PC-9 (cell line): Measurements from ENCODE around the gene SHANK2.

Experiments
- EZH2 ChIP-seq: fragments of 200-600 bp; sonication (generic); IDR thresholded peaks from 2 replicates; pipeline ENCODE4 v1.8.0; 2017; ENCODE audit warnings: antibody characterized with exemption, low read depth
- TF ChIP-seq, protein P1 (sequence below): fragments of 200-600 bp; sonication (generic); conservative IDR thresholded peaks from 2 replicates; pipeline ENCODE4 v1.6.1; 2017; ENCODE audit warnings: mixed run types, antibody characterized with exemption, mild to moderate bottlenecking, moderate library complexity

DNA sequence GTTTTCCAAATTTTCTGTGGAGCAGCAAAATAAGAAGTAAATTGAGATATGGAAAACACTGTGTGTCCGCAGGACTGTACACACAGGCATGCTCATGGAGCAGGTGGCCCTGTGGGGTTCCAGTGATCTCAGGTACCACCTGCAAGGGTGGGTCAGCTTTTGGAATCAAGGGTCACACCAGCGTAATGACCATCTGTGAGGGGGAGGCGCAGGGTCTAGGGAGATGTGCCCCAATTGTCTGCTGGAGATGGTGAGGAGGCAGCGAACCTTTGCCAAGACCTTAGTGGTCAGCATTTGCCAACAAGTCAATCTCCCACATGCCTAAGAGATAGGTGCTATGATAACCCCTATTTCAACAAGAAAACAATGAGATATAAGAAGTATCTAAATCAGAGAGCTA is 49.4 kb downstream of the SHANK2 start:
- TF ChIP-seq, protein P1, sequence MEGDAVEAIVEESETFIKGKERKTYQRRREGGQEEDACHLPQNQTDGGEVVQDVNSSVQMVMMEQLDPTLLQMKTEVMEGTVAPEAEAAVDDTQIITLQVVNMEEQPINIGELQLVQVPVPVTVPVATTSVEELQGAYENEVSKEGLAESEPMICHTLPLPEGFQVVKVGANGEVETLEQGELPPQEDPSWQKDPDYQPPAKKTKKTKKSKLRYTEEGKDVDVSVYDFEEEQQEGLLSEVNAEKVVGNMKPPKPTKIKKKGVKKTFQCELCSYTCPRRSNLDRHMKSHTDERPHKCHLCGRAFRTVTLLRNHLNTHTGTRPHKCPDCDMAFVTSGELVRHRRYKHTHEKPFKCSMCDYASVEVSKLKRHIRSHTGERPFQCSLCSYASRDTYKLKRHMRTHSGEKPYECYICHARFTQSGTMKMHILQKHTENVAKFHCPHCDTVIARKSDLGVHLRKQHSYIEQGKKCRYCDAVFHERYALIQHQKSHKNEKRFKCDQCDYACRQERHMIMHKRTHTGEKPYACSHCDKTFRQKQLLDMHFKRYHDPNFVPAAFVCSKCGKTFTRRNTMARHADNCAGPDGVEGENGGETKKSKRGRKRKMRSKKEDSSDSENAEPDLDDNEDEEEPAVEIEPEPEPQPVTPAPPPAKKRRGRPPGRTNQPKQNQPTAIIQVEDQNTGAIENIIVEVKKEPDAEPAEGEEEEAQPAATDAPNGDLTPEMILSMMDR: no peak
- no peak for TF ChIP-seq EZH2
